SK-N-MC (cell line): ENCODE measurements around the gene GPC5.

Experiments used
- EZH2 ChIP-seq: fragments of 200-600 bp; sonication (generic); IDR thresholded peaks from one replicate; pipeline ENCODE4 v1.6.1; 2017; ENCODE audit warnings: antibody characterized with exemption
- FOXP2 ChIP-seq: optimal IDR thresholded peaks from 2 replicates; pipeline ENCODE3; 2011; ENCODE audit warnings: mild to moderate bottlenecking, moderate library complexity; ENCODE audit not compliant: insufficient read depth; ENCODE audit errors: extremely low read length, control extremely low read depth
- POLR2AphosphoS5 ChIP-seq: IDR thresholded peaks from 2 replicates; pipeline ENCODE4 v1.6.1; 2012; ENCODE audit warnings: mild to moderate bottlenecking, low read depth, low read length, borderline replicate concordance

DNA sequence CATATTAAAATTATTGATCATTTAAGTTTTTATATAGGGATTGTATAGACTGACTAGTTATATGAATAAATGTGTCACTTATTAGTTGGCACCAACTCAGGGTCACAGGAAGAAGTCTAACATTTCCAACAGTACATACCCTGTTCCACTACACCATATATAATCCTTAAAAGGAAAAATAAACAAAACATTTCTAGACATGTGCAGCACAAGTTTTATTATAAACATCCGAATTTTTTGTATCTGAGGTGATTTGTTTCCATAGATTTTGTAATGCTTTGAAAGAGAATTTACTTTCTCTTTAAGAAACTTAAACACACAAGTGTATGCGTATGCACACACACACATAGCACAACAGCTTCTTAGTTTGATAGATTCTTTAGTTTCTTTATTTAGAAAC is 1409.5 kb downstream of the GPC5 start:
- TF ChIP-seq EZH2 (no peak), POLR2AphosphoS5 (no peak), FOXP2 (no peak)
